Sigmoid colon (tissue), 4 donors: Measurements from ENCODE around the gene LEAP2.

ENCODE experiments used
- EP300 ChIP-seq, 4 donors: sonication (generic); formaldehyde crosslinking; IDR thresholded peaks; one replicate each; pipeline ENCODE4 v1.6.1; 2017; ENCODE audit warnings: antibody characterized with exemption in 4 of 4
- POLR2A ChIP-seq, 2 donors: fragments of 450-650 bp; IDR thresholded peaks; one replicate each; pipeline ENCODE4 v1.6.1; 2016; ENCODE audit warnings: antibody characterized with exemption in 2 of 2, mild to moderate bottlenecking in 2 of 2, moderate library complexity in 2 of 2
- POLR2AphosphoS5 ChIP-seq, 4 donors: sonication (generic); formaldehyde crosslinking; IDR thresholded peaks; one replicate each; pipeline ENCODE4 v1.6.1; 2017; ENCODE audit warnings: antibody characterized with exemption in 4 of 4
- TF ChIP-seq, protein P1 (sequence below), 4 experiments: fragments of 450-650 bp in 3 of 4; fragments of 200-600 bp in 1 of 4; IDR thresholded peaks; one replicate each; pipeline ENCODE4 v1.5.1; 2016 to 2019; ENCODE audit warnings: antibody characterized with exemption in 4 of 4, mild to moderate bottlenecking in 3 of 4, moderate library complexity in 2 of 4

DNA sequence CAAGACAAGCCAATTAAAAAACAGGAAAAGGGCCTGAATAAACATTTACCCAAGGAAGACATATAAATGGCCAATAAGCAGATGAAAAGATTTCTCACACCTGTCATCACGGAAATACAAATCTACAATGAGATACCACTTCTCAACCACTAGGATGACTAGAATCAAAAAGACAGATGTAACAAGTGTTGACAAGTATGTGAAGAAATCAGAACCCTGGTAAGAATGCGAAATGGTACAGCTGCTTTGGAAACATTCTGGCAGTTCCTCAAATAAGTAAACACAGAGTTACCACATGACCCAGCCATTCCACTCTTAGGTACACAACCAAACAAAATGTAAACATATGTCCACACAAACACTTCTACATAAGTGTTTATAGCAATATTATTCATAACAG lies 32.5 kb downstream of the LEAP2 start:
- TF ChIP-seq, protein P1, sequence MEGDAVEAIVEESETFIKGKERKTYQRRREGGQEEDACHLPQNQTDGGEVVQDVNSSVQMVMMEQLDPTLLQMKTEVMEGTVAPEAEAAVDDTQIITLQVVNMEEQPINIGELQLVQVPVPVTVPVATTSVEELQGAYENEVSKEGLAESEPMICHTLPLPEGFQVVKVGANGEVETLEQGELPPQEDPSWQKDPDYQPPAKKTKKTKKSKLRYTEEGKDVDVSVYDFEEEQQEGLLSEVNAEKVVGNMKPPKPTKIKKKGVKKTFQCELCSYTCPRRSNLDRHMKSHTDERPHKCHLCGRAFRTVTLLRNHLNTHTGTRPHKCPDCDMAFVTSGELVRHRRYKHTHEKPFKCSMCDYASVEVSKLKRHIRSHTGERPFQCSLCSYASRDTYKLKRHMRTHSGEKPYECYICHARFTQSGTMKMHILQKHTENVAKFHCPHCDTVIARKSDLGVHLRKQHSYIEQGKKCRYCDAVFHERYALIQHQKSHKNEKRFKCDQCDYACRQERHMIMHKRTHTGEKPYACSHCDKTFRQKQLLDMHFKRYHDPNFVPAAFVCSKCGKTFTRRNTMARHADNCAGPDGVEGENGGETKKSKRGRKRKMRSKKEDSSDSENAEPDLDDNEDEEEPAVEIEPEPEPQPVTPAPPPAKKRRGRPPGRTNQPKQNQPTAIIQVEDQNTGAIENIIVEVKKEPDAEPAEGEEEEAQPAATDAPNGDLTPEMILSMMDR (IDR thresholded peaks at IDR 0.05) = no peak
- no peak for TF ChIP-seq POLR2A (IDR thresholded peaks at IDR 0.05)
- TF ChIP-seq EP300 (IDR thresholded peaks at IDR 0.05) = no peak
- no peak for TF ChIP-seq POLR2AphosphoS5 (IDR thresholded peaks at IDR 0.05)
